ENCODE results near the gene PEA15.

PEA15 gene

DNA sequence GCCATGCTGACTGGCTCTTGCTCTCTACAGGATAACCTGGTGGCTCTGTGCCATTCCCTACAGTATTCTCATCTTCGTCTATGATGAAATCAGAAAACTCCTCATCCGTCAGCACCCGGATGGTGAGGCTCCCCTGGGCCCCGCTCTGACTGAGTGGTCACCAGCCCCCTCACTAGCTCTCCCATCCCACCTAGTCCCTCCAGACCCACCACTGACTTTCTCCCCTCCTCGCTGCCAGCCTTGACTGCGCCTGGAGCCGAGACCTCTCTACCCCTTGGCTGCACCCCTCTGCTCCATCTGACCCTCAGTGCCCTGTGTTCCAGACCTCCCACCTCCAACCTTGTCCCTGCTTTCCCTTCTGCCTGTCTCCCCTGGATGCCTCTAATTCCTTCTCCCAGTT, 18.9 kb upstream of the PEA15 start:
- DNase-seq, result no peak

DNA sequence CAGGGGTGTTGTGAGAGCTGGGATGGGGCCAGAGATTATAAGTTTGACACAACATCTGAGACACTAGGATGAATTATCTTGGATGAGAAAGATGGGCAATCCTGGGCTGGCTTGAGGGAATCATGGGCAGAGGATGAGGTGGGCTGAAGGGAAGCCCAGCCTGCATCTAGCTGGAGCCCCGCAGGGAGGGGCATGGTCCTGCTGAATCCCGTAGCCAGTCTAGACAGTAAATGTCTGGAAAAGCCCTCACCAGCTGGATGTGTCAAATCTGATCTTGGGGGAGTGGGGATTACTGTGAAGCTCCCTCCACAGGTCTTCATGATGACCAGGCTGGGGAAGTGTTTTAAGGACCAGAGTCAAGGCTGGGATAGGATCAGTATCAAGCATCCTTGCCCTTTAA, 18.5 kb upstream of the PEA15 start:
- DNase-seq, result no peak

DNA sequence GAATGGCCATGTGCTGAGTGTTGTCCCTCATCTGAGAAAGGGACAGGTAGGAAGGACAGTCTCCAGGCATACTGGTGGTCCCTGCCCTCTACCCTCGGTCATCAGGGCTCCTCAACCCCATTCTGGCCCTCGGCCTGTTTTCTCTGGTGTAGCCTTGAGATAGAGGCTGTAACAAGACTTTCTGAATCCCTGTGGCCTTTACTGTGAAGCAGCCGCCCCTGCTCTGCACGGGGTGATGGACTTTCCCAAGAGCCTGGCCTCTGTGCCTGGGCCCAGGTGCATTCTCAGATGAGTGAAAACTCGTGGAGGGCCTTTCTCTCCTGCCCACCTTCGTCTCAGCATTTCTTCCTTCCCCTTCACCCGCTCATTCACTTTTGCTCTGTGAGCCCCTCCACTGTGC, 17.8 kb upstream of the PEA15 start:
- no peak for DNase-seq

DNA sequence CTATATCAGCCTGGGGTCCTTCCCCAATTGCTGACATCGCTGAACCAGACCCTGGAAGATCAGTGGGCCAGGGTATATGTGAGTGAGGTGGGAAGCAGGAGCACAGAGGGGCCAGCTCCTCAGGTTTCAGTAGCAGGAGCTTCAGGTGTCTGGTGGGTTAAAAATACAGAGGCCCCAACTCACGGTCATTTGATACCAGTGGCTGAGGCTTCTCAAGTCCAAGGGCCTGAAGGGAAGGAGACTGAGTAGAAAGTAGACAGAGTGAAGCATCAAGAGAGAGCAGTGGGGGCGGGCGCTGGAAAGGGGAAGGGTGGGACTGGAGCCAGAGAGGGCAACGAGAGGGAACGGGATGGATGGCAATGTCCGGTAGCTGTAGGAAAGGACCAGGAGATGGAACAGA, 16.8 kb upstream of the PEA15 start:
- DNase-seq, result no peak

DNA sequence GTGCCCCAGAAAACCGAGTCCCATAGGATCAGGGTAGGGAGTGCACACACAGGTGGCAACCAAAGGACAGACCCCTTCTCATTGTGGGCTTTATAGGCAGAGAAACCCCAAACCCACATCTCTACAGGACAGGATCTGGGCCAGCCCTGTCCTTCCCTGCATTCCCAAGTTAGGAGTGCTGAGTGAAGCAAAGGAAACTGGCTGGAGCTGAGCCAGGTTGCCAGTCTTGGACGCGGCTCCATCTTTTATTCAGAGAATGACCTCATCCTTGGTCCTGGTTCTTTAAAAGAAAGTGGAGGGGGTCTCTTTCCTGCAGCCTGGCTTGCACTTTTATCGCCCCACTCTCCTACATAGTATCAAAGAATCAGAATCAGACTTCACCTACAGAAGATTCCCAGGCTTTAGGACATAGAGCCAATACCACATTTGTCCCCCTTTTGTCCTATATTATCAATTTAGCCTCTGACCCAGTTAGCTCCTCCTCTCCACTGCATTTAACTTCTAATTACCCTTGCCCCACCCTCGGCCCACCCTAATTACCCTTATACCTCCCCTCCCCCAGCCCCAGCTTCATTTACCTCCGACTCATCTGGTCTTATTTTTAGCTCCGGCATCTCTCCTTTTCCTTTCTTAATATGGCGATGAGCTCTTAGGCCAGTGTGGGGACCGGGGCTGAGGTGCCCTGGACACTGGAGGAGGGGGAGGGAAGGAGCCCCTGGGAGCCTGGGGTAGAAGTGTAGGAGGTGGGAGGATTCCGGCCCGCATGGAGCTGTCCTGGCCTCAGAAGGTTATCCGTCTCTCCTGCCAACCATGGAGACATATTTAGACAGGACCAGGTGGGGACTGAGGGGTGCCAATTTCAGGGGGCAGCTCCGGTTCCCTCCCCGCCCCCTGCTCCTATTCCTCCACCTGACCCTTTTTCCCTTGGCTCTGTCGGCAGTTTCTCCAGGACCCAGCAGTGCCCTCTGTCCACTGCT, 15.2 kb upstream of the PEA15 start, which contains the start of gene CASQ1:
TSS of gene CASQ1 (plus strand) at position 927 of the 977 bp plus-strand sequence. CDS start 177 bp downstream, outside the sequence.
- no peak for DNase-seq

DNA sequence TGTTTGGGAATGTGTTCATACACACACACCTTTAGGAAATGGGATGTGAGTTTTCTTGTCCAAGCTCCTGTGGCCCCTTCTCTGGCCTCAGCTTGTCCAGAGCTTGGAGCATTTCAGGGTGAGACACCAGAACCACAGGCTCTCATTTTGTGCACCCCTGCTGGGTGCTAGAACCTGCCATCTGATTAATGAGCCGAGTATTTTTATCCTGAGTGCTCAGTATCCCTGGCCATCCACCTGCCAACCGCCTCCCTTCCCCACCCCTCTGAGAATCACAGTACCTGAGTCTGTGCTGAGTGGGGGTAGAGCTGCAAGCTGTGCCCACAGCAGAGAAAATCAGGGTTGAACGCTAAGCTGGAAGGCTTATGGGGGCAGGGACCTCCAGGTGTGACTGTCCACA, 13.4 kb upstream of the PEA15 start:
- no peak for DNase-seq

DNA sequence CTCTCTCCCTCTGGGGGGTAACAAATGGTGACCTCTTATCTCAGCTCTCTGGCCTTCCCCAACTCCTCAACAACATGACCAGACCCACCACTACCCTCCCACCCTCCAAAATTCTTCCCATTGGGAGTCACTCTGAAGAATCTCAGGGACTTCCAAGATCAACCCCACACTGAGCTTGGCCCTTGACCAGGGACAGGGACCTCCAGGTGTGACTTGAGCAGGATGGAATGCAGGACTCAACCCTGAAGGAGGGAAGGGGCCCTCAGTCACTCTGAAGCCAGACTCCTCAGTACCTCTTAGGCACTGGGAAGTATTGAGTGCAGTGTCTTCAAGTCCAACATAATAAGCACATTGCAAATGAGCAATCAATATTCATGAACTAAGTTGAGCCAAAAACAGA, 12.9 kb upstream of the PEA15 start:
- DNase-seq, result no peak

DNA sequence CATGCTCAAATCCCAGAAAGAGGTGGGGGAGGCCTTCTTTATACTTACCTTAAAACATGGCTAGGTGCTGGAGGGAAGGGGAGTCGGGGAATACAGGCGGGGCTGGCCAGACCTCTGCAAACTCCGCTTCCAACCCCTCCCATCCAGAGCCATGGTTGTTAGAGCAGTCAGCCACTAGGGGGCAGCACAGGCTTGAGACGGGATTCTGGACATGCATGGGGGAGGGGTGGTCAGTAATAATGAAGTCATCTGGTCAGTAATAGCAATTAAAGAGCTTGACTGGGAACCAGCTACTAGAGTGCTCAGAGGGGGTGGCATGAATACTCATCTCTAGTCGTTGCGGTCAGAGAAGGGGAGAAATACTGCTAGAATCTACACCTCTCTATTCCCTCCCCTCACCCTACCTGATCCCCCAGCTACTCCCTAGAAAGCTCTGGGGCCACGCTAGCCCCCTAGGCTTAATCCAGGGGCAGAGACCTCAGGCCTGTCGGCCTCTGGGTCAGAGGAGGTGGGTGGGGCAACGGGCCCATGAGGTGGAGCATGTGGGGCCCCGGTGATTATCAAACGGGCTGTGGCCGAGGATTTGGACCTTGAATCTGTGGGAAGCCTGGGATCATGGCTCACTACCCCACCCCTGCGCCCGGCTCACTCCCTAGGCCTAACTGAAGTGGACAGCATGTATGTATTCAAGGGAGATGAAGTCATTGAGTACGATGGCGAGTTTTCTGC, 11.9 kb upstream of the PEA15 start:
- DNase-seq, result peak; percentile 94

DNA sequence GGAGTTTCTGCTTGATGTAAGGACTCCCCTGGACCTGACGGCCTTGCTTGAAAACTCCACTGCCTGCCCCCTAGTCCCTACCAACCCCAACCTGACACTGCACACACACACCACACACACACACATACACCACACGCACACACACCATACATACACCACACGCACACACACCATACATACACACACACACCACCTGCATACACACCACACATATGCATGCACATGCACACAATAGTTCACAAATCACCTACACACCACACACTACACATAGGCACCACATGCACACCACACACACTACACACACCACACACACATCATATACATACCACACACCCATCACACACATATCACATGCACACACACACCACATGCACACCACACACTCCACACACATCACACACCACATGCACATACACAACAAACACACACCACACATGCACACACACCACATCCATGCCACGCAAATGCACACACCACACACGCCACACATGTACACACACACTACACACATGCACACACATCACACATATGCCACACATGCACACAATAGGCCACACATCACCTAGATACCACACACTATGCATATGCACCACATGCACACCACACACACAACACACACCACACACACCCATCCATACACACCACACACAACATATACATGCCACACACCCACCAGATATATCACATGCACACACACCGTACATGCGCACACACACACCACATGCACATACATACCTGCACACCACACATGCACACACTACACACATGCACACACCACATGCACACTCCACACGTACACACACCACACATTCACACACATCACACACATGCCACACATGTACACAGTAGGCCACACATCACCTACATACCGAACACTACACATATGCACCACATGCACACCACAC, 11.1 kb upstream of the PEA15 start:
- no peak for DNase-seq

DNA sequence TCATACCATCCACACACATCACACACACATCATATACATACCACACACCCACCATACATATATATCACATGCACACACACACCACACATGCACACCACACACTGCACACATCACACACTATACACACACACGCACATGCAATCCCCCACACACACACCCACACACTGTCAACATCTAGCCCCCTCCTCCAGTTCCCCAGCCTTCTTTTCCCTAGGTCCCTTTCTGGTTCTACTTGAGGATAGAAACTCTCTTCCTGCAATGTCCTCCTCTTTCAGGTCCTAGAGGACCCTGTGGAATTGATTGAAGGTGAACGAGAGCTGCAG, 10.5 kb upstream of the PEA15 start:
- DNase-seq, result no peak

DNA sequence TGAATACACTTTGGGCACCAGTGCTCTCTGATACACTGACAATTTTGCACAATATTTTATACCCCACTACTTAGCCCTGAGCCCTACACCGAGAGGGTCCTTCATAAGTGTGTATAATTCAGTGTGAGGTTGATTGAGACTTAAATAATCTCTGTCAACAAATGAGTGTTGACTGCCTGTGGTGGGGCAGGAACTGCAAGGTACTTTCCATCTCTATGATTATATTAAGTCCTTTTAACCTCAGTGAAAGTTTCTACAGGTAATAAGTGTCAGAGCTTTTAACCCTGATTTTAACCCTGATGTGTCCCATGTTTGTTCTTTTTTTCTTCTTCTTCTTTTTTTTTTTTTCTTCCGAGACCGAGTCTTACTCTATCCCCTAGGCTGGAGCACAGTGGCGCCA, 9.0 kb upstream of the PEA15 start:
- DNase-seq, result no peak

DNA sequence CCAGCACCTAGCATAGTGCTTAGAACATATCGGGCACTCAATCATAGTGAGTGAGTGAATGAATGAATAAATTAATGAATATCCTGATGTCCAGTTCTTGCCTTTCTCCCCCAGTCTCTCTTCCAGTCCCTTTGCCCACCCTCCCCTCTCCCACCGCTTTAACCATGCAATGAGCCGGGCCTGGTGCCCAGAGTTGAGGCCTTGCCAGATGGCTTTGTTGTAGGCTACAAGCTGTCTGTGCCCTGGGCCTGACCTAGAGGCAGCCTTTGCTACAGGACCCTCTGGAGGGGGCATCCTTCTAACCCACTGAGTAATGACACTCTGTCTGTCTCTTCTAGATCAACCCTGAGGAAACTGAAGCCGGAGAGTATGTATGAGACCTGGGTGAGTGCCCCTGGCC, 8.0 kb upstream of the PEA15 start:
- no peak for DNase-seq

DNA sequence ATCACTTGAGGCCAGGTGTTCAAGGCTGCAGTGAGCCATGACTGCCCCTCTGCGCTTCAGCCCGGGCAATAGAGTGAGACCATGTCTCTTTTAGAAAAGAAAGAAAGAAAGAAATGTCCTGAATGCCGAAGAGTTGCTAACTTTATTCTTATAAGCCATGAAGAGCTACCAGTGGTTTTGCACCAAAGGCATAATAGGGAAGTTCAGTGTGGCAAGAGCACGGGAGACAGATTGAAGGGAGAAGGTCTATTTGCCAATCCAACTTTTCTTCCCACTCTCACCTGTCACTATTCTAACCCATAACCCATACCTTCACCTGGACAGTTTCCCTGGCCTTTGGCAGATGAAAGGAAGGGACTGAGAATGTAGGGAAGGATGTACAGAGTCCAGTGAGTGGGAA, 4.4 kb upstream of the PEA15 start:
- no peak for DNase-seq

DNA sequence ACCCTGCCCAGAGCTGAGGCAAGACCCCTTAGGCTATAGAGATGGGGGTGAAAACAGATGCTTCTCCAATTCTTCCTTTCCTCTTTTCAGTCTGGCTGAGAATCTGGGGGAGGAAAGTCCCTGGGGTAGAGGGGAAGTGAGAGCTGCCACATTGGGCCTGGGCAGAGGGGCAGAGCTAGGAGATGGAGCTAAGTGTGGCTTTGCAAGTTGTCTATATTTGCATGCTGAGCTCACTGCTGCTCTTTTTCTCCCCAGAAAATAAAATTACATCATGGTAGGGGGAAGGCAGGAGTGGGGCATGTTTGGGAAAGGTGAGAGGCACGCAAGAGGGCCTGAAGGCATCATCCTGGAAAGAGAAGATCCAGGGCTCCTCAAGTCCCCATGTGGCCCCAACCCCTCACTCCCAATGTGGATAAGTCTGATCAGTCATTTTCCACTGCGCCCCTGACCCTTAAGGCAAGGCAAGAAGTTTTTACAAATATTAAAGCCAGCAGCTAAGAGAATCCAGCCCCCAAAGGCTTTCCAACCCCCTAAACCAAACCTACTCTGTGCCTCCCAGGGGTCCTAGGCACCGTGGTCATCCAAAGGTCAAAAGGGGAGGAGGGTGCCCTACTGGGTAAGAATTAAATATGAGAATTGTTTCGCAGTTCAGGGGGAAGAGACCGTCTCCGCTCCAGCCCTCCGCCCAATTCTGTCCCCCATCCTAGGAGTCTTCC, 500 bp upstream of the PEA15 start:
- peak; percentile 54 for DNase-seq

DNA sequence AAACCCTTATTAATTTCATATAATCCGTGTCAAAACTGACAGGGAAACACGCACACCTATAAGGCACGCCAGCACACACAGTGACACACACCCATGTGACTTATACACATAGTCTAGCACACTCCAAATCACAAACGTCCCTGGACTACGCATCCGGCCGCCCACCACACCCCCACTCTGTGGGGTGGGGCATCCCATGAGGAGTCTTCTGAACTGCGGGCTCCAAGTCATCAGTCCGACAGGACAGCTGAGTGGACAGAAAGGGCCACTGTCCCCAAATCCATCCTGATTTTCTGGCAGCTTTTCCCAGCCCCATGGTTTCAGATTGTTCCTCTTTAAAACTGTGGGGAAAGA, 829 bp downstream of the PEA15 start:
- peak; percentile 67 for DNase-seq

DNA sequence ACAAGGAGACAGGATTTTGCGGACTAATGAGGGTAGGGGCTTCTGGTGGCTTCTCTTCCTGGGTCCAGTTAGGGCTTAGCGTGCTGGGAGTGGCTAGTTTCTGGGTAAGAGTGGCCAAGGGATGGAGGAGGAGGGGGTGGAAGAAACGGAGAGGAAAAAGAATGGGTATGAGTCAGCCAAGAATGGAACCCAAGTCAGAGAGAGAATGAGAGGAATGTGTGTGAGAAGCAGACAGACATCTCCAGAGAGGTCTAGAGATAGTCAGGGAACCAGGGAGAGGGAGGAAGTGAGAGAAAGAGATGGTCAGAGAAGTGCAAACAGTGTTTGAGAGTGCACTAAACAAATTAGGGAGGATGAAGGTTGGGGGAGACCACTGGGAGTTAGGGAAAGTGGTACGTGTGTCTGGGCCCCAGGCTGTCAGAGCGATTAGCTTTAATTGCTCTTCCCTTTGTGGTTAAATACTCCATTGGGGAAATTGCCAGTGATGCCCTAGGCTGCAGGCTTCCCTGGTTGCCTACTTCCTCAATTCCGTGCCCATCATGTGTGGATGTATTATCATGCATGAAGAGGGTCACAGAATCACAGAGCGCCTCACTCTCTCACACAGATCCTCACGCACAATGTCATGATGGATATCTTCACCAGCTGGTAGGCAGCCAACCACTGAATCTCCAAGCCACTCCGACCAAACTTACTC, 1.4 kb downstream of the PEA15 start:
- DNase-seq, result peak; percentile 49

DNA sequence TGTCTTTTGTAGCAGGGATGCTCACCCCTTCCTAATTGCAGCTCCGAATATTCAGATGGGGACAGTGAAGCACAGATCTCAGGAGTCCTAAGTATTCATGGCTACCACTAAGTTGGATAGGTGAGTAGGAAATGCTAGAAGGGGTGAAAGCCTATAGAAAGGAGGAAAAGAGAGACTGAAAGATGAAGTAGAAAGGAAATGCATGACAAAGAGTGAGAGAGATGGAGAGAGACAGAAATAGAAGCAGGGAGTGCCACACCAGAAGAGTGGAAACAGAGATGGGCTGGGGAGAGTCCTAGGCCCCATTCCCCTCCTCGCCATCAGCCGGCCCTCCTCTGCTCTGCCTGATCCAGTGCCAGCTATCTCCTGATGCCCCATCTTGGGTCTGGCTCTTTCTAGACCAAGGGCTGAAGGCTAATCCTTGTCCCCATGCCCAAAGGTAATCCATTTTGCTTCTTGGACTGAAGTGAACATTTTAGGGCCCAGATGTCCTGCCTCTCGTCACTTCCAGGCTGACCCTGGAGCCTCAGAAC, 2.0 kb downstream of the PEA15 start:
- no peak for DNase-seq

DNA sequence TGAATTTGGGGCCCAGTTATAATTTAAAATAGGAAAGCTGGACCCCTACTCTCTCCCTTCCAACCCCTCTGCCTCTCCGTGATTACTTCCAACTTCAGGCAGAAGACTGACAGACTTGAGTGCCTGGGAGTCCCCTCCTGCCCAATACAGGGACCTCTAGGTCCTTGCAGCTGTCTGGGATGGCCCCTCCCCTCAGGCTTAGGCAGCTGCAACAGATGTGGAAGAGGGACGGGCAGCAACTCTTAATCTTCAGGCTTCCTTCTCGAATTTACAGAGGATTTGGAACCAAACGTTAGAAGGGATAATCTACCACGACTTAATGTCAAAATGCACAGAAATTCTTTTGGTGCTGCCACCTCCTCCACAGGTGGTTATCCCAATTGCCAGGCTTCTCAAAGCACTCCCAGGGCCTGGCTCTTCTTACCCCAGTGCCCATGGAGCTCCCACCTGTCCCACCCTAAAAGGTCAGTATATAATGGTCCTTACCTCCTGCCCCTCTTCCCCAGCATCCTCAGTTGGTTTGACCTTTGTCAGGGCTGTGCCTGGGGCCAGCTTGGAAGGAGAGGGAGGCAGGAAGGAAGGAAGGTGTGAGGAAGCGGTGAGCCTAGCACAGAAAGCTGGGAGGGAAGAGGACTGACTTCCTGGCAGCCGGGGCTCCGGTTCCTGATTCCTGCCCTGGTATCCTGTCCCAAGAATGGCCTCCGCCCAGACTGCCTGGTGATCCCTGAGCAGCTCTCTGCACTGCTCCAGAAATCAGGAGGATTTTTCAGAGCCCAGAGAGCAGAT, 2.8 kb downstream of the PEA15 start:
- DNase-seq, result no peak

DNA sequence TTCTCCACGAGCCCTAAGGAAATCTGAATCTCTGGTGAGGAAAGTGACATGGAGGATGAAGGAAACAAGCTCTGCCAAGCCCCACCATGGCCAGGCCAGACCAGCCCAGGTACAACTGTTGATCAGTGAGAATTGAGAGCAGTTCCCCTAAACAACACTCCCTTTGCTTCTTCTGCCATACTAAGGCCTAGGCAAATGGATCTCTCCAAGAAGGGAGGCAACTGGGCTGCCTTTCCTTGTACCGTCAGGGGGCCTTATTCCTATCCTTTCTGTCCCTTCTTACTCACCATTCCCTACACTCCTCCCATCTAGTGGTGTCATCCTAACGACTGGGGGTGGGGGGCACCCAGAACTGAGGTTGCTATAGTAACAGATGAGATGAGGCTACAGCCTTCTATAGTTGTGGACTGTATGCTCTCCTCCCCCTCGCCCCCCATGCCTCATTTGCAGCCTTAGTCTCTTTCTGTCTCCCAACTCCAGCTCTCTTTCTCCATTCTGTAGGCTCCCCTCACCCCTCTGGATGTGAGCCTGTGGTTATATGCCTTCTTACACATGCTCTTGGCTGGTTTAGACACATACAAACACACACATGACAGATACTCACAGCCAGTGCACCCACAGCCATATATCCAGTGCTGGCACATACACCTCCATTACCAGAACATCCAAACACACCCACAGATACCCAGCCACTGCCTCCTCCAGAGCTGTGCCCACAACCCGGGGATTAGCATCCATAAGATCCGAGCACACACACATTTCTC, 3.6 kb downstream of the PEA15 start:
- no peak for DNase-seq
